T-helper 1 cell treated with Interleukin-12 subunit alpha and Interleukin-12 subunit beta and Interleukin-4 antibody, amounts not matched to agents 30 ng/mL and 1 ng/mL, for 36 hours (primary cell): ENCODE results near the gene FGF22. TPM values are rescaled to one million over a fixed set of nuclear protein-coding genes. Genes with fewer than 3 reads are reported as not detected.

Experiments used
- intact Hi-C: fragments of 100-400 bp; cut with micrococcal nuclease; formaldehyde crosslinking; loops from one replicate; pipeline ENCODE4 v1.15.1; 2024
- total RNA-seq: library from RNA; stranded (reverse); gene quantifications from 2 replicates; pipeline ENCODE4 v1.2.3, GENCODE V29; 2022

The FGF22 gene
- total RNA-seq, 1 donor from 2014 or later = not detected

- intact Hi-C loops = no loop called here
Measured at GRCh38 chr19:677601-678436, 38.1 kb downstream of the FGF22 start.

DNA sequence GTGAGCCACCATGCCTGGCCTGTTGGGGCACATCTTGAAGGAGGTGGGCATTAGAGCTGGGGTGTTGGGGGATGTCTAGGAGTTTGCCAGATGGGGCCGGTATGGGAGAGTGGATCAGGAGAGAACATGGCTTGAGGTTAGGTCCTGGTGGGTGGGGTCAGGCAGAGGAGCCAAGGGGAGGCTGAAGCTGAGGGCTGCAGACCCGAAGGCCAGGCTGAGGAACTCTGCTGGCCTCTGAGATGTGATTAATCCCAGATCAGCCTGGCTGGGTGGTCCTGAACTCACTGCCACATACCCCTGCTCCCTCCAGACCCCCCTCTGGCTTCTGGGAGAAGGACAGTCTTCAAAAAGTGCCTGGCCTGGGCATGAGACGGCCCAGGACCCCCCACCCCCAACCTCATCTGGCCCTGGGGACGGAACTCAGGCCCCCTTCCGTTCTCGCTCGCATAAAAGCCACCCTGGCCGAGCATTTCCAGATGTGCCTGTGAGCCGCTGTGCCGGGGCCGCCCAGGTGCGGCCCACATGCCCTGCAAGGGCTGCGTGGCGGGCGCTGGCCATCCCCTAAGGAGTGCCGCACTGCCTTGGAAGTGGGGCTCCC, 39.2 kb downstream of the FGF22 start:
- intact Hi-C loops = no loop called here

DNA sequence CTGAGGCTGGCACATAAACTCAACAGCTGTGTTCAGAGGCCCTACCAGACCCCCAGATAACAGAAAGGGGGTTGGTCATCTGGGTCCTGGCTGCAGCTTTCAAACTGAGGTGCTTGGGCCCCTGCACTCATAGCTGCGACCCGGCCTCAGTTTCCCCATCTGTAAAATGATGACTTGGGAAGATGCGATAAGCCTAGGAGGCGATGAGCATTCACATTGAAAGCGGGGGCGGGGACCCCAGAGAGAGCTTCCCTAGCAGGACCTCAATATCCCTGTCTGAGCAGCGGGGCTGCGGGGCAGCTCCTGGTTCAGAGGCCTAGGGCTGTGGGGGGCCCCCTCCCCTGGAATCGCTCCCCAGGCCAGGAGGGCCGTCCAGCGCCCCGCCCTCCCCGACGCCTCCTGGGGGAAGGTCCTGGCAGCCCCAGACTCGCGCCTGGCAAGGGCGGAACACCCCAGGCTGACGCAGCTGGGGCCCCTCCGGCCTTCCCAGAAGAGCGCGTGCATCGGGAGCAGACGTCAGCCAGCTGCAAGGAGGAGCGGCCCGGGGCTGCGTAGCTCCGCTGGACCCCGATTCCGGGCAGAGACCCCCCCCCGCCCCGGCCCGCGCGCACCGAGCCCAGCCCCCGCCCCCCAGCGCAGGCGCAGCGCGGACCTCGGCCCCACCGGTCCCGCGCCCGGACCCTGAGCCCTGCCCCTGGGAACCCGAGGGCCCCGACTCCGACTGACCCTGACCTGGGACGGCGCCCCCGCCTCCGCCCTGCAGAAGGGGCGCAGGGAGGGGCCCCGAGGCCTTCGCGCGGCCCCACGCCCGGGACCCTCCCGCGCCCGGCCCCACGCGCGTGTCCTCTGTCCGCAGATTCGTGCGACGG, 40.0 kb downstream of the FGF22 start:
- intact Hi-C loops = loop anchor here (1.0 to 2.0 kb wide), 16 partner anchors 16 to 973 kb away; partner anchors contain the start of genes BSG, DAZAP1, FGF22 and HCN2

DNA sequence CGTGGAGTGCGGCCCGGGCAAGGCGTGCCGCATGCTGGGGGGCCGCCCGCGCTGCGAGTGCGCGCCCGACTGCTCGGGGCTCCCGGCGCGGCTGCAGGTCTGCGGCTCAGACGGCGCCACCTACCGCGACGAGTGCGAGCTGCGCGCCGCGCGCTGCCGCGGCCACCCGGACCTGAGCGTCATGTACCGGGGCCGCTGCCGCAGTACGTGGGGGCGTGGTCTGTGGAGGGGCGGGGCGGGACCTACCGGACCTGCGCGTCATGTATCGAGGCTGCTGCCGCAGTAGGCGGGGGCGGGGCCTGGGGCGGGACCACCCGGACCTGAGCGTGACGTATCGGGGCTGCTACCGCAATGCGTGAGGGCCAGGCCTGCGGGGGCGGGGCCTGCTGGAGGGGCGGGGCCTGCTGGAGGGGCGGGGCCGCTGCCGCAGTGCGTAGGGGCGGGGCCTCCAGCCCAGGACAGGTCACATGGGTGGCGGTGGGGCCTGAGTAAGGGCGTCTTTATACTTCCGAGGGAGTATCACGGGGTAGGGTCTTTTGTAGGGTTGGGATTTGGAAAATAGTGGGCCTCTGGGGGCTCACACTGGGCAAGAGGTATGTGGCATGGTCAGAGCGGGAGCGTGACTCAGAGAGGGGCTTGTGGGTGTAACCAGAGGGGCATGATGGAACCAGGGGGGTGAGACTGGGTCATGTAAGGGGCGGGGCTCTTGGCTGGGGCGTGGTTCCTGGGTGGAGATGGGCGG, 40.8 kb downstream of the FGF22 start:
- intact Hi-C loops = loop anchor here (1.0 to 2.0 kb wide), 16 partner anchors 17 to 972 kb away; partner anchors contain the start of genes BSG, DAZAP1, FGF22 and HCN2

DNA sequence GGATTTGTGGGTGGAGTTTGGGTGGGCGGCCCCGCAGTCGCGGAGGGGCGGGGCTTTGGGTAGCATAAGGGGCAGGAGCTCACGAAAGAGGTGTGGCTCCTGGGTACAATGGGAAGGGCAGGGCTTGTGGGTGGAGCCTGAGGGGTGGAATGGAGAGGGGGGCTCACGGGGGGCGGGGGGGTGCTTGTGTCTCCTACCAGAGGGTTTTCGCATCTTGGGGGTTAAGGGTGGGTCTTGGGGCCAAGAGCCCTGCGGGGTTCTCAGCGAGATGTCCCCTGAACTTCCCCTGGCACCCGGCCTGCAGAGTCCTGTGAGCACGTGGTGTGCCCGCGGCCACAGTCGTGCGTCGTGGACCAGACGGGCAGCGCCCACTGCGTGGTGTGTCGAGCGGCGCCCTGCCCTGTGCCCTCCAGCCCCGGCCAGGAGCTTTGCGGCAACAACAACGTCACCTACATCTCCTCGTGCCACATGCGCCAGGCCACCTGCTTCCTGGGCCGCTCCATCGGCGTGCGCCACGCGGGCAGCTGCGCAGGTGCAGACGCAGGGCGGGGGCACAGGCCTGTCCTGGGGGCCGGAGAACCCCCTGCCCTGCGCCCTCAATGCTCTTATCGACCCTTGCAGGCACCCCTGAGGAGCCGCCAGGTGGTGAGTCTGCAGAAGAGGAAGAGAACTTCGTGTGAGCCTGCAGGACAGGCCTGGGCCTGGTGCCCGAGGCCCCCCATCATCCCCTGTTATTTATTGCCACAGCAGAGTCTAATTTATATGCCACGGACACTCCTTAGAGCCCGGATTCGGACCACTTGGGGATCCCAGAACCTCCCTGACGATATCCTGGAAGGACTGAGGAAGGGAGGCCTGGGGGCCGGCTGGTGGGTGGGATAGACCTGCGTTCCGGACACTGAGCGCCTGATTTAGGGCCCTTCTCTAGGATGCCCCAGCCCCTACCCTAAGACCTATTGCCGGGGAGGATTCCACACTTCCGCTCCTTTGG, 41.6 kb downstream of the FGF22 start:
- intact Hi-C loops = loop anchor here (2.0 kb wide), 2 partner anchors 567 to 971 kb away; partner anchors contain the start of genes MIDN and TCF3

DNA sequence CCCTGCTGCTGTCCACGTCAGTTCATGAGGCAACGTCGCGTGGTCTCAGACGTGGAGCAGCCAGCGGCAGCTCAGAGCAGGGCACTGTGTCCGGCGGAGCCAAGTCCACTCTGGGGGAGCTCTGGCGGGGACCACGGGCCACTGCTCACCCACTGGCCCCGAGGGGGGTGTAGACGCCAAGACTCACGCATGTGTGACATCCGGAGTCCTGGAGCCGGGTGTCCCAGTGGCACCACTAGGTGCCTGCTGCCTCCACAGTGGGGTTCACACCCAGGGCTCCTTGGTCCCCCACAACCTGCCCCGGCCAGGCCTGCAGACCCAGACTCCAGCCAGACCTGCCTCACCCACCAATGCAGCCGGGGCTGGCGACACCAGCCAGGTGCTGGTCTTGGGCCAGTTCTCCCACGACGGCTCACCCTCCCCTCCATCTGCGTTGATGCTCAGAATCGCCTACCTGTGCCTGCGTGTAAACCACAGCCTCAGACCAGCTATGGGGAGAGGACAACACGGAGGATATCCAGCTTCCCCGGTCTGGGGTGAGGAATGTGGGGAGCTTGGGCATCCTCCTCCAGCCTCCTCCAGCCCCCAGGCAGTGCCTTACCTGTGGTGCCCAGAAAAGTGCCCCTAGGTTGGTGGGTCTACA, 43.1 kb downstream of the FGF22 start:
- intact Hi-C loops = no loop called here

DNA sequence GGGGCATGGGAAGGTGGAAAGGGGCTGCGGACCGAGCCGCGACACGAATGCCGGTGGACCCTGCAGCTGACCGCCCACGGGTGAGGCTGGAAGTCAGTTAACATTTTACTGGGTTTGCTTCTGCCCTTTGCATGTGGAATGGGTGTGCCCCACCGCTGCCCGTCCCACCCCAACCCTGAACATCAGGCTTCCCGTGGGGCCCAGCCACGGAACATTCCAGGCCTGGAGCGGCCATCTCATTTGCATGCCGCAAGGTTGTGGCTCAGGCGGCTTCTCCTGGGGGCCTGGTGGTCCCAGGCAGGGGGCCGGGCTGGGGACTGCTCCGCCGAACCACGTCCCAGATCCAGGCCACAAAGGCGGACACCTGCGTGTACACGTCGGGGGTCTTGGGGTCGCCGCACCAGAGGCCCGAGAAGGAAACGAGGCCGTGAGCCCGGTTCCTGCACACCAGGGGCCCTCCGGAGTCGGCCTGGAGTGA, 45.8 kb downstream of the FGF22 start:
- intact Hi-C loops = no loop called here

- intact Hi-C loops = no loop called here
Measured at GRCh38 chr19:686589-687297, 47.1 kb downstream of the FGF22 start.

DNA sequence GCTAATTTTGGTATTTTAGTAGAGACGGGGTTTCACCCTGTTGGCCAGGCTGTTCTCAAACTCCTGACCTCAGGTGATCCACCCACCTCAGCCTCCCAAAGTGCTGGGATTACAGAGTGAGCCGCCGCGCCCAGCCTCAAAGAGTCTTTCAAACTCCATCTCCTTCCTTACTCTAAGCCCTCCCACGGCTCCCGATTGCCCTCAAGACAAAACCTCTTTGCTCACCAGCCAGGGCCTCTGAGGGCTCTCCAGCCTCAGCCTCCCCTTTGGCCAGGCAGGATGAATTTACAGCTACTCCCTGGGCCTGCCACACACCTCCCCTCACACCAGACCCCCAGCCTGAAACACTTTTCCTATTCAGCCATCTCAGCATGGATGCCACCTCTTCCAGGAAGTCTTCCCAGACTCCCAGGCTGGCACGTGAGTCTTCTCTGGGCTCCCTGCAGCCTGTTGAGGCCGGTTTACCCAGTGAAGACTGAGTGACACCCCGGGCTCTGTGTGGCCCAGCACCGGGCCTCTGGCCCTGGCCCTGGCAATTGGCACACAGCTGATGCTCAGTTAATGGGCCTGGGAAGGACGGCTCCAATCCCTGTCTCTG, 48.0 kb downstream of the FGF22 start:
- intact Hi-C loops = no loop called here

GRCh38 chr19:688214-688613, 48.5 kb downstream of the FGF22 start:
- intact Hi-C loops = no loop called here

GRCh38 chr19:688992-689391, 49.3 kb downstream of the FGF22 start:
- intact Hi-C loops = no loop called here

DNA sequence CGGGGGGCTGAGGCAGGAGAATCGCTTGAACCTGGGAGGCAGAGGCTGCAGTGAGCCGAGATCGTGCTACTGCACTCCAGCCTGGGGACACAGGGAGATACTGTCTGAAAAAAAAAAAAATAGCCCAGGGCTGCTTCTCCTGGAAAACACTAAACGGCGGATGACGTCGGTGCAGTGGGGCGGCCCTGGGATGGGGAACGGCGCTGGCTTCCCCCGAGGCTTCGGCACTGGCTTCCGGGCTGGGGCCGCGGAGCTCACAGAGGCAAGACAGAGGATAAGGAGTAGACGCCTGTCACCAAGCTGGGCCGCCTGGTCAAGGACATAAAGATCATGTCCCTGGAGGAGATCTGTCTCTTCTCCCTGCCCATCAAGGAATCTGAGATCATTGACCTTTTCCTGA, 50.5 kb downstream of the FGF22 start:
- intact Hi-C loops = no loop called here

Other genes starting within 250 kb of the FGF22 start
- 0.12 TPM in 1 of 2 replicates, not detected in the other for gene C2CD4C, start 230.7 kb upstream of the FGF22 start, total RNA-seq
- not detected in 2 replicates for gene SHC2, start 178.8 kb upstream of the FGF22 start, total RNA-seq
- gene MADCAM1, start 143.4 kb upstream of the FGF22 start, total RNA-seq = 0.22 and 0.51 TPM in 2 replicates
- gene TPGS1, start 132.4 kb upstream of the FGF22 start, total RNA-seq = 22.0 and 23.6 TPM in 2 replicates
- gene CDC34, start 108.1 kb upstream of the FGF22 start, total RNA-seq = 47.9 and 49.5 TPM in 2 replicates
- 84.1 and 86.2 TPM in 2 replicates for gene GZMM, start 95.8 kb upstream of the FGF22 start, total RNA-seq
- gene BSG, start 67.3 kb upstream of the FGF22 start, total RNA-seq = 257 and 261 TPM in 2 replicates
- 2.3 and 2.5 TPM in 2 replicates for gene HCN2, start 50.0 kb upstream of the FGF22 start, total RNA-seq
- gene POLRMT, start 6.3 kb upstream of the FGF22 start, total RNA-seq = 62.7 and 63.4 TPM in 2 replicates
- gene RNF126, start 23.3 kb downstream of the FGF22 start, total RNA-seq = 80.2 and 85.2 TPM in 2 replicates
- gene FSTL3, start 36.5 kb downstream of the FGF22 start, total RNA-seq = 1.6 TPM in 2 replicates
- not detected in 2 replicates for gene PRSS57, start 55.6 kb downstream of the FGF22 start, total RNA-seq
- gene PALM, start 69.1 kb downstream of the FGF22 start, total RNA-seq = not detected in 2 replicates
- not detected in 2 replicates for gene MISP, start 111.2 kb downstream of the FGF22 start, total RNA-seq
- gene PTBP1, start 157.6 kb downstream of the FGF22 start, total RNA-seq = 550 and 562 TPM in 2 replicates
- gene PLPPR3, start 182.1 kb downstream of the FGF22 start, total RNA-seq = not detected in 2 replicates
- gene AZU1, start 188.0 kb downstream of the FGF22 start, total RNA-seq = not detected in 2 replicates
- gene PRTN3, start 201.1 kb downstream of the FGF22 start, total RNA-seq = not detected in 2 replicates
- not detected in 2 replicates for gene ELANE, start 212.4 kb downstream of the FGF22 start, total RNA-seq
- 1.0 and 1.2 TPM in 2 replicates for gene CFD, start 219.8 kb downstream of the FGF22 start, total RNA-seq